ENCODE results near the gene MATCAP1.

DNA sequence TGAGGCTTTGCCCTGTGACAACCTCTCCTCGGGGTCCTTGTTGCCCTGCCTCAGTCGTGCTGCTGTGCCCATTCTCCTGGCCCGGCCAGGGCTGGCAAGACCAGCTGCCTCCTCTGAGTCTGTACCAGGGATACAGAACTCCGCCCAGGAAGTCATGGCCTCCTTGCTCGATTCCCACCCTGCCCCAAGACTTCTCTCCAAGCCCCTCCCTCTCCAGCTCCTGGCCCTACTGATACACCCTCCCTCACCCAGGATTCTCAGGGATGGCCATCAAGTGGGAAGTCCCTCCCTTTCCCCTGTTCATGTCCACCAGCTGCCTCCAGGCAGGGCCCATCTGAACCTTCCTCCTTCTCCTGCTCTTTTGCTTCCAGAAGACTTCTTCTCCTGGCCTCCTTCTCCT is 31.9 kb upstream of the MATCAP1 start:
- TF ChIP-seq, protein P1, sequence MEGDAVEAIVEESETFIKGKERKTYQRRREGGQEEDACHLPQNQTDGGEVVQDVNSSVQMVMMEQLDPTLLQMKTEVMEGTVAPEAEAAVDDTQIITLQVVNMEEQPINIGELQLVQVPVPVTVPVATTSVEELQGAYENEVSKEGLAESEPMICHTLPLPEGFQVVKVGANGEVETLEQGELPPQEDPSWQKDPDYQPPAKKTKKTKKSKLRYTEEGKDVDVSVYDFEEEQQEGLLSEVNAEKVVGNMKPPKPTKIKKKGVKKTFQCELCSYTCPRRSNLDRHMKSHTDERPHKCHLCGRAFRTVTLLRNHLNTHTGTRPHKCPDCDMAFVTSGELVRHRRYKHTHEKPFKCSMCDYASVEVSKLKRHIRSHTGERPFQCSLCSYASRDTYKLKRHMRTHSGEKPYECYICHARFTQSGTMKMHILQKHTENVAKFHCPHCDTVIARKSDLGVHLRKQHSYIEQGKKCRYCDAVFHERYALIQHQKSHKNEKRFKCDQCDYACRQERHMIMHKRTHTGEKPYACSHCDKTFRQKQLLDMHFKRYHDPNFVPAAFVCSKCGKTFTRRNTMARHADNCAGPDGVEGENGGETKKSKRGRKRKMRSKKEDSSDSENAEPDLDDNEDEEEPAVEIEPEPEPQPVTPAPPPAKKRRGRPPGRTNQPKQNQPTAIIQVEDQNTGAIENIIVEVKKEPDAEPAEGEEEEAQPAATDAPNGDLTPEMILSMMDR (IDR thresholded peaks at IDR 0.05): no peak
- no peak for TF ChIP-seq POLR2A (IDR thresholded peaks at IDR 0.05)
